WTC11 (cell line): ENCODE results near the gene UGT1A4. TPM values are rescaled to one million over a fixed set of nuclear protein-coding genes. Genes with fewer than 3 reads are reported as not detected.

Source experiments
- ATAC-seq: fragments of 200-7000 bp; cut with Tn5 transposase; 2 replicates; pipeline ENCODE4 v1.10.0; 2021; ENCODE audit warnings: mild to moderate bottlenecking, moderate library complexity
- CTCF ChIA-PET: fragments of 300-600 bp; sonication (Branson Sonifier 250); formaldehyde crosslinking; loops from one replicate; lab custom pipeline; 2021; ENCODE audit warnings: antibody characterized with exemption; lab: Charles Lee
- POLR2A ChIA-PET: fragments of 350-600 bp; sonication (Branson Sonifier 250); formaldehyde crosslinking; loops from one replicate; lab custom pipeline; 2021; ENCODE audit warnings: antibody characterized with exemption; lab: Charles Lee
- DNase-seq: peaks from one replicate; pipeline ENCODE4 v3.0.0; 2021; ENCODE audit warnings: low spot score
- H3K27ac Mint-ChIP-seq: 2 replicates; pipeline ENCODE4 v1.8.0; 2021; ENCODE audit warnings: mixed read lengths
- H3K27me3 Mint-ChIP-seq: 2 replicates; pipeline ENCODE4 v1.8.0; 2021; ENCODE audit warnings: low read depth, mild to moderate bottlenecking, moderate library complexity, mixed read lengths
- H3K36me3 Mint-ChIP-seq: 2 replicates; pipeline ENCODE4 v1.8.0; 2021; ENCODE audit warnings: mixed read lengths
- H3K4me1 Mint-ChIP-seq: 2 replicates; pipeline ENCODE4 v1.8.0; 2022; ENCODE audit warnings: mixed read lengths
- H3K4me3 Mint-ChIP-seq: 2 replicates; pipeline ENCODE4 v1.8.0; 2021; ENCODE audit warnings: mild to moderate bottlenecking, moderate library complexity, mixed read lengths
- H3K9me3 Mint-ChIP-seq: 2 replicates; pipeline ENCODE4 v1.8.0; 2021; ENCODE audit warnings: mixed read lengths
- ATF1 ChIP-seq: sonication (generic); formaldehyde crosslinking; IDR thresholded peaks from 2 replicates; pipeline ENCODE4 v1.8.1; 2023; ENCODE audit warnings: mild to moderate bottlenecking, moderate library complexity, missing genetic modification reagents
- ATF2 ChIP-seq: sonication (generic); formaldehyde crosslinking; IDR thresholded peaks from 2 replicates; pipeline ENCODE4 v1.8.1; 2022; ENCODE audit warnings: low read depth, missing genetic modification reagents, borderline replicate concordance
- CTCF ChIP-seq: fragments of 200-600 bp; IDR thresholded peaks from 2 replicates; pipeline ENCODE4 v1.8.0; 2022; ENCODE audit warnings: antibody characterized with exemption
- EMX1 ChIP-seq: fragments of 250-450 bp; sonication (Bioruptor Pico); IDR thresholded peaks from 2 replicates; pipeline ENCODE4 v1.8.0; 2021; ENCODE audit warnings: mild to moderate bottlenecking
- FOXJ3 ChIP-seq: sonication (generic); formaldehyde crosslinking; IDR thresholded peaks from 2 replicates; pipeline ENCODE4 v1.9.0; 2021; ENCODE audit warnings: missing genetic modification reagents, mild to moderate bottlenecking, borderline replicate concordance
- FOXP4 ChIP-seq: sonication (generic); formaldehyde crosslinking; IDR thresholded peaks from 2 replicates; pipeline ENCODE4 v1.8.0; 2022; ENCODE audit warnings: mild to moderate bottlenecking, missing genetic modification reagents
- GTF2I ChIP-seq: fragments of 250-450 bp; sonication (Bioruptor Pico); conservative IDR thresholded peaks from 2 replicates; pipeline ENCODE4 v1.4.0; 2021; ENCODE audit warnings: mild to moderate bottlenecking
- KAT7 ChIP-seq: sonication (generic); formaldehyde crosslinking; IDR thresholded peaks from 2 replicates; pipeline ENCODE4 v1.8.1; 2023; ENCODE audit warnings: missing genetic modification reagents, mild to moderate bottlenecking, borderline replicate concordance
- OVOL2 ChIP-seq: fragments of 250-450 bp; sonication (Bioruptor Pico); IDR thresholded peaks from 2 replicates; pipeline ENCODE4 v1.9.0; 2021; ENCODE audit warnings: mild to moderate bottlenecking, borderline replicate concordance
- PREB ChIP-seq: sonication (generic); formaldehyde crosslinking; IDR thresholded peaks from 2 replicates; pipeline ENCODE4 v1.8.1; 2022; ENCODE audit warnings: mild to moderate bottlenecking, missing genetic modification reagents, moderate library complexity, borderline replicate concordance
- RORB ChIP-seq: fragments of 250-450 bp; sonication (Bioruptor Pico); IDR thresholded peaks from 2 replicates; pipeline ENCODE4 v1.9.0; 2021; ENCODE audit warnings: mild to moderate bottlenecking
- TP53 ChIP-seq: sonication (generic); formaldehyde crosslinking; IDR thresholded peaks from 2 replicates; pipeline ENCODE4 v1.8.1; 2023; ENCODE audit warnings: mild to moderate bottlenecking, missing genetic modification reagents
- USF2 ChIP-seq: sonication (generic); formaldehyde crosslinking; IDR thresholded peaks from 2 replicates; pipeline ENCODE4 v1.8.1; 2023; ENCODE audit warnings: mild to moderate bottlenecking, missing genetic modification reagents, moderate library complexity
- ZNF423 ChIP-seq: fragments of 250-450 bp; sonication (Bioruptor Pico); IDR thresholded peaks from 2 replicates; pipeline ENCODE4 v2.1.2; 2022; ENCODE audit warnings: mild to moderate bottlenecking, moderate library complexity
- ZNF532 ChIP-seq: fragments of 250-450 bp; sonication (Bioruptor Pico); IDR thresholded peaks from 2 replicates; pipeline ENCODE4 v1.9.0; 2021; ENCODE audit warnings: mild to moderate bottlenecking, borderline replicate concordance
- ZSCAN18 ChIP-seq: fragments of 250-450 bp; sonication (Bioruptor Pico); IDR thresholded peaks from 2 replicates; pipeline ENCODE4 v2.1.2; 2022; ENCODE audit warnings: mild to moderate bottlenecking, moderate library complexity
- total RNA-seq: library from RNA; stranded (reverse); gene quantifications from 3 replicates; pipeline ENCODE4 v1.2.3, GENCODE V29; 2021

UGT1A4 gene
- total RNA-seq, 1 experiment from 2014 or later: 0.22 TPM

GRCh38 chr2:233674314-233674713 lies 44.2 kb upstream of the UGT1A4 start:
- Mint-ChIP-seq H3K27me3 (peaks cover 5% of the 10 kb centered on the region; the same call in 1 of the 2 replicates), H3K9me3 (no peaks in the 10 kb centered on the region), H3K4me1 (peaks cover 7% of the 10 kb centered on the region), H3K27ac (no peak overlapping the region), H3K4me3 (no peak overlapping the region), H3K36me3 (no peaks in the 10 kb centered on the region)
- ChIA-PET POLR2A (no interaction called here), CTCF (no interaction called here)
- ATAC-seq (no peak), DNase-seq (no peak)
- TF ChIP-seq ZNF423 (CRISPR knock-in tag) (no peak), TP53 (CRISPR knock-in tag) (no peak), ATF2 (CRISPR knock-in tag) (no peak), CTCF (no peak), EMX1 (CRISPR knock-in tag) (no peak), FOXJ3 (CRISPR knock-in tag) (no peak), ZSCAN18 (CRISPR knock-in tag) (no peak), ZNF532 (CRISPR knock-in tag) (no peak), RORB (CRISPR knock-in tag) (no peak), FOXP4 (CRISPR knock-in tag) (no peak), PREB (CRISPR knock-in tag) (no peak), ATF1 (CRISPR knock-in tag) (no peak), OVOL2 (CRISPR knock-in tag) (no peak), KAT7 (no peak), USF2 (CRISPR knock-in tag) (no peak), GTF2I (CRISPR knock-in tag) (no peak)
